SK-N-SH treated with all-trans-retinoic acid at 6 μM for 48 hours (cell line): ENCODE results near the gene PRKCZ.

Source experiments
- ATAC-seq: fragments of 200-7000 bp; cut with Tn5 transposase; 3 replicates; pipeline ENCODE4 v1.9.1; 2020; ENCODE audit warnings: mild to moderate bottlenecking, moderate library complexity
- ARNTL ChIP-seq: fragments of 450-650 bp; formaldehyde crosslinking; IDR thresholded peaks from 2 replicates; pipeline ENCODE4 v1.5.0; 2020; ENCODE audit warnings: low read depth, mild to moderate bottlenecking, moderate library complexity, borderline replicate concordance
- CSDC2 ChIP-seq: fragments of 250-450 bp; sonication (Bioruptor Pico); IDR thresholded peaks from 2 replicates; pipeline ENCODE4 v1.5.0; 2020; ENCODE audit warnings: mild to moderate bottlenecking, moderate library complexity
- ESRRG ChIP-seq: fragments of 250-450 bp; sonication (Bioruptor Pico); IDR thresholded peaks from 2 replicates; pipeline ENCODE4 v1.6.1; 2021; ENCODE audit warnings: mild to moderate bottlenecking
- ISL1 ChIP-seq: fragments of 250-450 bp; sonication (Bioruptor Pico); IDR thresholded peaks from 2 replicates; pipeline ENCODE4 v2.1.2; 2022; ENCODE audit warnings: mild to moderate bottlenecking, moderate library complexity
- OSR1 ChIP-seq: fragments of 250-450 bp; sonication (Bioruptor Pico); IDR thresholded peaks from 2 replicates; pipeline ENCODE4 v1.8.0; 2022; ENCODE audit warnings: moderate library complexity, mild to moderate bottlenecking, inconsistent platforms
- PPARA ChIP-seq: fragments of 250-450 bp; sonication (Bioruptor Pico); IDR thresholded peaks from 2 replicates; pipeline ENCODE4 v1.5.0; 2020; ENCODE audit warnings: mild to moderate bottlenecking, borderline replicate concordance
- RARB ChIP-seq: fragments of 250-450 bp; sonication (Bioruptor Pico); IDR thresholded peaks from 2 replicates; pipeline ENCODE4 v1.8.0; 2021; ENCODE audit warnings: mild to moderate bottlenecking, moderate library complexity
- SNAI2 ChIP-seq: fragments of 250-450 bp; sonication (Bioruptor Pico); IDR thresholded peaks from 2 replicates; pipeline ENCODE4 v1.5.0; 2020; ENCODE audit warnings: mild to moderate bottlenecking, moderate library complexity
- TCF4 ChIP-seq: fragments of 250-450 bp; sonication (Bioruptor Pico); IDR thresholded peaks from 2 replicates; pipeline ENCODE4 v1.8.0; 2021; ENCODE audit warnings: mild to moderate bottlenecking, moderate library complexity, borderline replicate concordance
- TOX ChIP-seq: fragments of 250-450 bp; sonication (Bioruptor Pico); IDR thresholded peaks from 2 replicates; pipeline ENCODE4 v1.8.0; 2021; ENCODE audit warnings: mild to moderate bottlenecking, moderate library complexity, borderline replicate concordance
- ZC3H10 ChIP-seq: fragments of 250-450 bp; sonication (Bioruptor Pico); IDR thresholded peaks from 2 replicates; pipeline ENCODE4 v1.5.1; 2021; ENCODE audit warnings: mild to moderate bottlenecking, moderate library complexity
- ZFP3 ChIP-seq: fragments of 250-450 bp; sonication (Bioruptor Pico); IDR thresholded peaks from 2 replicates; pipeline ENCODE4 v1.5.0; 2020; ENCODE audit warnings: mild to moderate bottlenecking, moderate library complexity
- ZFP30 ChIP-seq: fragments of 450-650 bp; formaldehyde crosslinking; IDR thresholded peaks from 2 replicates; pipeline ENCODE4 v1.5.0; 2022; ENCODE audit warnings: mild to moderate bottlenecking, moderate library complexity
- ZNF565 ChIP-seq: fragments of 450-650 bp; formaldehyde crosslinking; conservative IDR thresholded peaks from 2 replicates; pipeline ENCODE4 v1.5.0; 2020; ENCODE audit warnings: low read depth, mild to moderate bottlenecking, moderate library complexity
- ZNF70 ChIP-seq: fragments of 450-650 bp; formaldehyde crosslinking; IDR thresholded peaks from 2 replicates; pipeline ENCODE4 v1.5.0; 2020; ENCODE audit warnings: mild to moderate bottlenecking, moderate library complexity
- ZNF8 ChIP-seq: fragments of 450-650 bp; formaldehyde crosslinking; IDR thresholded peaks from 2 replicates; pipeline ENCODE4 v1.5.0; 2020; ENCODE audit warnings: mild to moderate bottlenecking, moderate library complexity
- TF ChIP-seq, protein P1 (sequence below): fragments of 250-450 bp; sonication (Bioruptor Pico); IDR thresholded peaks from 2 replicates; pipeline ENCODE4 v1.8.0; 2020; ENCODE audit warnings: mild to moderate bottlenecking, moderate library complexity, borderline replicate concordance
- TF ChIP-seq, protein P2 (sequence below): fragments of 250-450 bp; sonication (Bioruptor Pico); IDR thresholded peaks from 2 replicates; pipeline ENCODE4 v1.5.0; 2020; ENCODE audit warnings: mild to moderate bottlenecking, moderate library complexity
- TF ChIP-seq, protein P3 (sequence below): fragments of 250-450 bp; sonication (Bioruptor Pico); IDR thresholded peaks from 2 replicates; pipeline ENCODE4 v1.8.0; 2021; ENCODE audit warnings: low read depth, mild to moderate bottlenecking, moderate library complexity, borderline replicate concordance

The PRKCZ gene

DNA sequence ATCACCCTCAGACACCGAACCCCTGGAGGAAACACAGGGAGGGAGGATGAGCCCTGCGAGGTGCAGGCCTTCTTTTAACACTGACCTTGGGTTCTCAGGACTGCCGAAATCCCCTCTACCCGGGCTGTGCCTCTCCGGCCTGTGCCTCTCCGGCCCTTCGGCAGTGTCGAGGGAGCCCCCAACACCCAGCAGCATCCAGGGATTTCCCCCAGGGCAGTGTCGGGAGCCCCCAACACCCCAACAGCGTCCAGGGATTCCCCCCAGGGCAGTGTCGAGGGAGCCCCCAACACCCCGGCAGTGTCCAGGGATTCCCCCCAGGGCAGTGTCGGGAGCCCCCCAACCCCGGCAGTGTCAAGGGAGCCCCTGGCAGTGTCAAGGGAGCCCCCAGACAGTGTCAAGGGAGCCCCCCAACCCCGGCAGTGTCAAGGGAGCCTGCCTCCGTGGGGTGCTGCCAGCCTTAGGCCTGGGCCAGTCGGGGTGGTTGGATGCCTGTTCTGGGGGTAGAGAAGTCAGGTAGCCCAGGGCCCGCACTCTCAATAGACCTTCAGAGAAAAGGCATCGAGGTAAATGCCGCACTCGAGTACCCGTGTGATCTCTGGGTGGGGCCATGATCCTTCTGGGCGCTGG is 57.5 kb downstream of the PRKCZ start (continued):
- no peak for TF ChIP-seq ISL1 (CRISPR knock-in tag)
- no peak for TF ChIP-seq ESRRG (CRISPR knock-in tag)
- TF ChIP-seq, protein P1, sequence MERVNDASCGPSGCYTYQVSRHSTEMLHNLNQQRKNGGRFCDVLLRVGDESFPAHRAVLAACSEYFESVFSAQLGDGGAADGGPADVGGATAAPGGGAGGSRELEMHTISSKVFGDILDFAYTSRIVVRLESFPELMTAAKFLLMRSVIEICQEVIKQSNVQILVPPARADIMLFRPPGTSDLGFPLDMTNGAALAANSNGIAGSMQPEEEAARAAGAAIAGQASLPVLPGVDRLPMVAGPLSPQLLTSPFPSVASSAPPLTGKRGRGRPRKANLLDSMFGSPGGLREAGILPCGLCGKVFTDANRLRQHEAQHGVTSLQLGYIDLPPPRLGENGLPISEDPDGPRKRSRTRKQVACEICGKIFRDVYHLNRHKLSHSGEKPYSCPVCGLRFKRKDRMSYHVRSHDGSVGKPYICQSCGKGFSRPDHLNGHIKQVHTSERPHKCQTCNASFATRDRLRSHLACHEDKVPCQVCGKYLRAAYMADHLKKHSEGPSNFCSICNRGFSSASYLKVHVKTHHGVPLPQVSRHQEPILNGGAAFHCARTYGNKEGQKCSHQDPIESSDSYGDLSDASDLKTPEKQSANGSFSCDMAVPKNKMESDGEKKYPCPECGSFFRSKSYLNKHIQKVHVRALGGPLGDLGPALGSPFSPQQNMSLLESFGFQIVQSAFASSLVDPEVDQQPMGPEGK (CRISPR knock-in tag): no peak
- TF ChIP-seq ARNTL (CRISPR knock-in tag): no peak
- TF ChIP-seq ZNF565 (CRISPR knock-in tag): no peak
- no peak for TF ChIP-seq ZNF8 (CRISPR knock-in tag)

DNA sequence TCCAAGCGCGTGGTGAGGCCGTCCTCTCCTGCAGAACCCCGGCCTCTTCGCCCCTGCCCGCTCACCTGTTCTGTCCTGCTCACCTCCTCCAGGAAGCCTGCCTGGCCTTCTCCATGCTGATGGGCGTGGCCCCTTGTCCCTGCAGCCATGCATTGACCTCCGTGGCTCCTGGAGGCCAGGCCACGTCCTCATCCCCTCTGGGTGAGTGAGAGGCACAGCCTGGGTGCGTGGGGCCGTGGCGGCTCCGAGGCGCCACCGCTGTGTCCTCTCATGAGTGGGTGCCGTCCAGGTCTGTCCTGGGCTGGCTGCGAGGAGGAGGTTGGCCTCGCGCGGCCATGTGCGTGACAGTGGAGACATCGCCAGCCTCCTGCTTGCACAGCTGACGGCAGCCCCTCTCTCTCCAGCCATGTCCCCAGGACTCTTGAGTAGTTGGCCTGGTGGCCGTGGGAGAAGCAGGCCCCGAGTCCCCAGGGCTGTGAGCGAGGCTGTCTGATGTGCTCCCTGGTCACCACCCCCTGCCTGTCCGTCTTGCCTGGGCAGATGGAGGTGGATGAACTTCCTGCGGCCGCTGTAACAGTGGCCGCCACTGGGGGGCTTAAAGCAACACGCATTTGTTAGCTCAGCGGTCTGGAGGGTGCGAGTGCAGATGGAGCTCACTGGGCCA is 58.1 kb downstream of the PRKCZ start:
- peak; percentile 73 for ATAC-seq
- TF ChIP-seq ZC3H10 (CRISPR knock-in tag): no peak
- TF ChIP-seq ESRRG (CRISPR knock-in tag): no peak
- TF ChIP-seq ZNF8 (CRISPR knock-in tag): no peak
- TF ChIP-seq ZFP30 (CRISPR knock-in tag): no peak
- no peak for TF ChIP-seq CSDC2 (CRISPR knock-in tag)
- no peak for TF ChIP-seq OSR1 (CRISPR knock-in tag)
- TF ChIP-seq, protein P2, sequence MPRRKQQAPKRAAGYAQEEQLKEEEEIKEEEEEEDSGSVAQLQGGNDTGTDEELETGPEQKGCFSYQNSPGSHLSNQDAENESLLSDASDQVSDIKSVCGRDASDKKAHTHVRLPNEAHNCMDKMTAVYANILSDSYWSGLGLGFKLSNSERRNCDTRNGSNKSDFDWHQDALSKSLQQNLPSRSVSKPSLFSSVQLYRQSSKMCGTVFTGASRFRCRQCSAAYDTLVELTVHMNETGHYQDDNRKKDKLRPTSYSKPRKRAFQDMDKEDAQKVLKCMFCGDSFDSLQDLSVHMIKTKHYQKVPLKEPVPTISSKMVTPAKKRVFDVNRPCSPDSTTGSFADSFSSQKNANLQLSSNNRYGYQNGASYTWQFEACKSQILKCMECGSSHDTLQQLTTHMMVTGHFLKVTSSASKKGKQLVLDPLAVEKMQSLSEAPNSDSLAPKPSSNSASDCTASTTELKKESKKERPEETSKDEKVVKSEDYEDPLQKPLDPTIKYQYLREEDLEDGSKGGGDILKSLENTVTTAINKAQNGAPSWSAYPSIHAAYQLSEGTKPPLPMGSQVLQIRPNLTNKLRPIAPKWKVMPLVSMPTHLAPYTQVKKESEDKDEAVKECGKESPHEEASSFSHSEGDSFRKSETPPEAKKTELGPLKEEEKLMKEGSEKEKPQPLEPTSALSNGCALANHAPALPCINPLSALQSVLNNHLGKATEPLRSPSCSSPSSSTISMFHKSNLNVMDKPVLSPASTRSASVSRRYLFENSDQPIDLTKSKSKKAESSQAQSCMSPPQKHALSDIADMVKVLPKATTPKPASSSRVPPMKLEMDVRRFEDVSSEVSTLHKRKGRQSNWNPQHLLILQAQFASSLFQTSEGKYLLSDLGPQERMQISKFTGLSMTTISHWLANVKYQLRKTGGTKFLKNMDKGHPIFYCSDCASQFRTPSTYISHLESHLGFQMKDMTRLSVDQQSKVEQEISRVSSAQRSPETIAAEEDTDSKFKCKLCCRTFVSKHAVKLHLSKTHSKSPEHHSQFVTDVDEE (CRISPR knock-in tag): no peak
- TF ChIP-seq, protein P3, sequence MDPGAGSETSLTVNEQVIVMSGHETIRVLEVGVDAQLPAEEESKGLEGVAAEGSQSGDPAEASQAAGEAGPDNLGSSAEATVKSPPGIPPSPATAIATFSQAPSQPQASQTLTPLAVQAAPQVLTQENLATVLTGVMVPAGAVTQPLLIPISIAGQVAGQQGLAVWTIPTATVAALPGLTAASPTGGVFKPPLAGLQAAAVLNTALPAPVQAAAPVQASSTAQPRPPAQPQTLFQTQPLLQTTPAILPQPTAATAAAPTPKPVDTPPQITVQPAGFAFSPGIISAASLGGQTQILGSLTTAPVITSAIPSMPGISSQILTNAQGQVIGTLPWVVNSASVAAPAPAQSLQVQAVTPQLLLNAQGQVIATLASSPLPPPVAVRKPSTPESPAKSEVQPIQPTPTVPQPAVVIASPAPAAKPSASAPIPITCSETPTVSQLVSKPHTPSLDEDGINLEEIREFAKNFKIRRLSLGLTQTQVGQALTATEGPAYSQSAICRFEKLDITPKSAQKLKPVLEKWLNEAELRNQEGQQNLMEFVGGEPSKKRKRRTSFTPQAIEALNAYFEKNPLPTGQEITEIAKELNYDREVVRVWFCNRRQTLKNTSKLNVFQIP (CRISPR knock-in tag): no peak
- no peak for TF ChIP-seq PPARA (CRISPR knock-in tag)
- TF ChIP-seq, protein P1 (CRISPR knock-in tag): no peak
- no peak for TF ChIP-seq SNAI2
- no peak for TF ChIP-seq TCF4 (CRISPR knock-in tag)
- no peak for TF ChIP-seq ZNF70 (CRISPR knock-in tag)
- no peak for TF ChIP-seq TOX (CRISPR knock-in tag)
- TF ChIP-seq RARB (CRISPR knock-in tag): no peak

DNA sequence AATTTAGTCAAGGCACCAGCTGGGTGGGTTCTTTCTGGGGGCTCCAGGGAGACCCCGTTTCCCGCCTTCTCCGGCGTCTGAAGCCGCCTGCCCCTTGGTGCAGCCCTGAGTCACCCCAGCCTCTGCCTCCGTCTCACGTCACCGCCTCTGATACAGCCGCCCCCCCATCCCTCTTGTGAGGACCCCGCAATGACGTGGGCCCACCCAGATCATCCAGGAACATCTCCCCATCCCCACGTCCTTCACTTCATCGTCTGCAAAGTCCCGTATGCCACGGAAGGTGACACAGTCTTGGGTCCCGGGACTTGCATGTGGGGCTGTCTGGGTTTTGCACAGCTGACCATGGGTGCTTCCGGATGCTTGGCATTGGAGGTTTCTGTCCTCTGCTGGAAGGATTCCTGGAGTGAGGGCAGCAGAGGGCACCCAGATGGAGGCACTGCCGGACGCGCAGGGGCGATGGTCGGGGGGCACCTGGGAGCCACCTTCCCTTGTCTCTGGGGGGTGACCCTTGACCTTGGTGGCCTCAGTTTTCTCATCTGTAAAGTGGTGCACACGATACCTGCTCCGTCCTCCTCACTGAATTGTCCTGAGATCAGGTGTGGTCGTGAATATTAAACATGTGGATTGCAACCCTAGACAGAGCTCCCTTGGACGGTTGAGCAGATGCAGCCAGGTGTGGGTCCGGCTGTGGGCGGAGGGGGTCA is 58.8 kb downstream of the PRKCZ start:
- ATAC-seq: no peak
- TF ChIP-seq, protein P2 (CRISPR knock-in tag): no peak
- TF ChIP-seq ZC3H10 (CRISPR knock-in tag) (no peak), ZFP3 (CRISPR knock-in tag) (no peak), PPARA (CRISPR knock-in tag) (no peak), SNAI2 (no peak), ISL1 (CRISPR knock-in tag) (no peak)
- TF ChIP-seq, protein P3 (CRISPR knock-in tag): no peak
- TF ChIP-seq, protein P1 (CRISPR knock-in tag): no peak
